Tibial nerve (tissue), 4 donors: ENCODE data around the gene EXPH5. TPM values are rescaled to one million over a fixed set of nuclear protein-coding genes. Genes with fewer than 3 reads are reported as not detected.

ENCODE experiments used
- DNase-seq, 2 donors: peaks; one replicate each; pipeline ENCODE4 v3.0.0-alpha.2; 2019; ENCODE audit warnings: low spot score in 2 of 2
- H3K27ac ChIP-seq, 4 donors: fragments of 200-600 bp; sonication (generic) in 3 of 4; one replicate each; pipeline ENCODE4 v1.5.1; 2017 to 2019; ENCODE audit warnings: mild to moderate bottlenecking in 1 of 4
- H3K27me3 ChIP-seq, 2 donors: fragments of 200-600 bp; sonication (generic) in 1 of 2; one replicate each; pipeline versions ENCODE4 v1.5.1 to v1.6.0; 2017 to 2019
- H3K36me3 ChIP-seq, 3 donors: fragments of 200-600 bp; sonication (generic); one replicate each; pipeline ENCODE4 v1.5.1; 2018 to 2019
- H3K4me1 ChIP-seq, 4 donors: fragments of 200-600 bp; sonication (generic) in 3 of 4; one replicate each; pipeline ENCODE4 v1.5.1; 2017 to 2019
- H3K4me3 ChIP-seq, 4 donors: fragments of 200-600 bp; sonication (generic) in 3 of 4; one replicate each; pipeline ENCODE4 v1.5.1; 2017 to 2019; ENCODE audit warnings: mild to moderate bottlenecking in 1 of 4, moderate library complexity in 1 of 4
- H3K9me3 ChIP-seq, 4 donors: fragments of 200-600 bp; sonication (generic) in 3 of 4; one replicate each; pipeline ENCODE4 v1.5.1; 2017 to 2019
- EP300 ChIP-seq, 2 donors: sonication (generic); formaldehyde crosslinking; IDR thresholded peaks; one replicate each; pipeline ENCODE4 v1.6.1; 2017; ENCODE audit warnings: antibody characterized with exemption in 2 of 2, mild to moderate bottlenecking in 1 of 2
- POLR2A ChIP-seq, 2 donors: fragments of 450-650 bp; IDR thresholded peaks; one replicate each; pipeline ENCODE4 v1.6.1; 2017; ENCODE audit warnings: antibody characterized with exemption in 2 of 2, mild to moderate bottlenecking in 2 of 2, moderate library complexity in 2 of 2
- WGBS, 2 donors: methylation state at CpG; one replicate each; pipeline ENCODE4 v1.1.5; 2018; 5-methylcytosine and 5-hydroxymethylcytosine counted together
- total RNA-seq, 4 donors: library from RNA; depleted of rRNA; stranded (reverse); fragments of >200 nt; gene quantifications; one replicate each; pipeline ENCODE4 v1.1.0, GENCODE V29; 2016
- TF ChIP-seq, protein P1 (sequence below), 5 experiments: fragments of 200-600 bp in 3 of 5; fragments of 450-650 bp in 2 of 5; sonication (generic) in 3 of 5; IDR thresholded peaks; one replicate each; pipeline ENCODE4 v1.5.1; 2016 to 2019; ENCODE audit warnings: antibody characterized with exemption in 5 of 5, mild to moderate bottlenecking in 3 of 5, moderate library complexity in 2 of 5

EXPH5 gene
- total RNA-seq, 4 donors from 2014 or later: 2.4 to 5.4 (median 4.1) TPM

- H3K9me3 ChIP-seq: no peaks in the 10 kb centered on the region
- no peak for DNase-seq
- H3K36me3 ChIP-seq: no peaks in the 10 kb centered on the region
- H3K27ac ChIP-seq: no peak overlapping the region
- TF ChIP-seq POLR2A (IDR thresholded peaks at IDR 0.05) (no peak), EP300 (IDR thresholded peaks at IDR 0.05) (no peak)
- TF ChIP-seq, protein P1, sequence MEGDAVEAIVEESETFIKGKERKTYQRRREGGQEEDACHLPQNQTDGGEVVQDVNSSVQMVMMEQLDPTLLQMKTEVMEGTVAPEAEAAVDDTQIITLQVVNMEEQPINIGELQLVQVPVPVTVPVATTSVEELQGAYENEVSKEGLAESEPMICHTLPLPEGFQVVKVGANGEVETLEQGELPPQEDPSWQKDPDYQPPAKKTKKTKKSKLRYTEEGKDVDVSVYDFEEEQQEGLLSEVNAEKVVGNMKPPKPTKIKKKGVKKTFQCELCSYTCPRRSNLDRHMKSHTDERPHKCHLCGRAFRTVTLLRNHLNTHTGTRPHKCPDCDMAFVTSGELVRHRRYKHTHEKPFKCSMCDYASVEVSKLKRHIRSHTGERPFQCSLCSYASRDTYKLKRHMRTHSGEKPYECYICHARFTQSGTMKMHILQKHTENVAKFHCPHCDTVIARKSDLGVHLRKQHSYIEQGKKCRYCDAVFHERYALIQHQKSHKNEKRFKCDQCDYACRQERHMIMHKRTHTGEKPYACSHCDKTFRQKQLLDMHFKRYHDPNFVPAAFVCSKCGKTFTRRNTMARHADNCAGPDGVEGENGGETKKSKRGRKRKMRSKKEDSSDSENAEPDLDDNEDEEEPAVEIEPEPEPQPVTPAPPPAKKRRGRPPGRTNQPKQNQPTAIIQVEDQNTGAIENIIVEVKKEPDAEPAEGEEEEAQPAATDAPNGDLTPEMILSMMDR (IDR thresholded peaks at IDR 0.05): no peak
- no peaks in the 10 kb centered on the region for H3K4me1 ChIP-seq
- 76 to 77% methylated on average over 6 of the region's 6 CpGs for WGBS, 2 donors
- H3K4me3 ChIP-seq: no peak overlapping the region
- no peaks in the 10 kb centered on the region for H3K27me3 ChIP-seq
Observed at GRCh38 chr11:108535384-108535955, 58.1 kb downstream of the EXPH5 start.

DNA sequence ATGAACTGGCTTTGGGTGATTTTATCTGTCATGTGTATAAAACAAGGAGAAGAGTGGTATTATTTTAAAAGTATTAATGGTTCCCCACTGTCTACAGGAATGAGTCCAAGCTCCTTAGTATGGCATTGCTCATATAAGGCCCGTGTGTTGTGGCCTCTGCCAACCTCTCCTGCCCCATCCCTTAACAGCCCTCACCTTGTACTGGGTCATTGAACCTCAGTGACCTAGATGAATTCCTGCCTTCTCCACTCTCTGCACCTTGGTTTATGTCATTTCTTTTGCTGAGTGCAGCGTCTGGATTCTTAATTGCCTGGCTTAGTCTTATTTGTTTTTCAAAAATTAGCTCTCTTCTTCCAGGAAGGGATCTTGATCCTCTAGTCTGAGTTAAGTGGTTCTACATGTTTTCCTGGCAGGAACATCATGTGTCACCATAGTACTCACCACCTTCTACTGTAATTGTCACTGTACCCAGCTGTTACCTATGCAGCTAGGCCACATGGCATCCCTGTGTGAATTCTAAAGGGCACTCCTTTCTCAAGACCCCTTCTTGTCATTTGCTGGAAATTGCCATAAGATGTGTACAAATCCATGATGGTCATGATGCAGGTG, 59.2 kb downstream of the EXPH5 start:
- Histone ChIP-seq H3K4me1 (no peaks in the 10 kb centered on the region), H3K4me3 (no peak overlapping the region), H3K36me3 (no peaks in the 10 kb centered on the region), H3K9me3 (no peaks in the 10 kb centered on the region), H3K27me3 (no peaks in the 10 kb centered on the region), H3K27ac (no peak overlapping the region)
- 54 to 58% methylated on average over 2 of the region's 2 CpGs for WGBS, 2 donors
- TF ChIP-seq POLR2A (IDR thresholded peaks at IDR 0.05) (no peak), EP300 (IDR thresholded peaks at IDR 0.05) (no peak)
- TF ChIP-seq, protein P1 (IDR thresholded peaks at IDR 0.05): no peak
- DNase-seq: no peak

DNA sequence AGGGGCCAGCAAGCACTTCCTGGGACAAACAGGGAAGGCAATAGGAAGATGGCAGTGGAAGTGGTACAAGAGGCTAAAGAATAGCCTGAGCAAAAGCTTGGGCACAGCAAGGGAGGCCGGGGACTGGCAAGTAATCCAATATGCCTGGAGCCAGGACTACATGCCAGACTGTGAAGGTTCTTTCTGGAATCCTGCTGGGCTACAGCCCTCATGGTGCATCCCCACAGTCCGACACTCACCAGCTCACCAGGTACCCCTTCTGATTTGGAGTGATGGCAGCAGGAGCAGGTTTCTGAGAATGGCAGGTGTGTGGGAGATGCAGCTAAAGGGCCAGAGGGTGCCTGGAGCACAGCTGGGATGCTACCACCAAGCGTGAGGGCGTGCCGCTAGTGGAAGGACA, 63.1 kb downstream of the EXPH5 start:
- 94 to 95% methylated on average over 5 of the region's 5 CpGs for WGBS, 2 donors
- Histone ChIP-seq H3K27ac (no peak overlapping the region), H3K36me3 (no peaks in the 10 kb centered on the region), H3K4me3 (no peak overlapping the region), H3K27me3 (no peaks in the 10 kb centered on the region), H3K9me3 (no peaks in the 10 kb centered on the region), H3K4me1 (no peaks in the 10 kb centered on the region)
- no peak for TF ChIP-seq EP300 (IDR thresholded peaks at IDR 0.05)
- no peak for TF ChIP-seq POLR2A (IDR thresholded peaks at IDR 0.05)
- TF ChIP-seq, protein P1 (IDR thresholded peaks at IDR 0.05): no peak
- no peak for DNase-seq

GRCh38 chr11:108527382-108527781, 66.2 kb downstream of the EXPH5 start:
- DNase-seq: no peak
- 84% methylated on average over 6 of the region's 6 CpGs for WGBS, 2 donors
- TF ChIP-seq, protein P1 (IDR thresholded peaks at IDR 0.05): no peak
- no peak for TF ChIP-seq EP300 (IDR thresholded peaks at IDR 0.05)
- no peak for TF ChIP-seq POLR2A (IDR thresholded peaks at IDR 0.05)
- Histone ChIP-seq H3K27ac (no peak overlapping the region), H3K27me3 (no peaks in the 10 kb centered on the region), H3K4me3 (no peak overlapping the region), H3K36me3 (no peaks in the 10 kb centered on the region), H3K4me1 (no peaks in the 10 kb centered on the region), H3K9me3 (no peaks in the 10 kb centered on the region)

GRCh38 chr11:108525161-108525560, 68.4 kb downstream of the EXPH5 start:
- TF ChIP-seq, protein P1 (IDR thresholded peaks at IDR 0.05): no peak
- TF ChIP-seq POLR2A (IDR thresholded peaks at IDR 0.05) (no peak), EP300 (IDR thresholded peaks at IDR 0.05) (no peak)
- H3K36me3 ChIP-seq: no peaks in the 10 kb centered on the region
- DNase-seq: no peak
- H3K4me3 ChIP-seq: no peak overlapping the region
- H3K27me3 ChIP-seq: no peaks in the 10 kb centered on the region
- no peaks in the 10 kb centered on the region for H3K9me3 ChIP-seq
- WGBS, 2 donors: 90 to 96% methylated on average over 1 of the region's 1 CpG
- H3K27ac ChIP-seq: no peak overlapping the region
- H3K4me1 ChIP-seq: no peaks in the 10 kb centered on the region
